HL-60/S4 treated with retinoic acid at 250 ng/mL for 4 days and 3 days (cell line): ENCODE results near the gene HOXD11.

Experiments used
- in situ Hi-C: fragments of 300-500 bp; cut with MboI; formaldehyde crosslinking; loops from 2 replicates; pipeline ENCODE4 v1.7.0; 2022; ENCODE audit warnings: low sequenced_read_pairs

HOXD11 gene

DNA sequence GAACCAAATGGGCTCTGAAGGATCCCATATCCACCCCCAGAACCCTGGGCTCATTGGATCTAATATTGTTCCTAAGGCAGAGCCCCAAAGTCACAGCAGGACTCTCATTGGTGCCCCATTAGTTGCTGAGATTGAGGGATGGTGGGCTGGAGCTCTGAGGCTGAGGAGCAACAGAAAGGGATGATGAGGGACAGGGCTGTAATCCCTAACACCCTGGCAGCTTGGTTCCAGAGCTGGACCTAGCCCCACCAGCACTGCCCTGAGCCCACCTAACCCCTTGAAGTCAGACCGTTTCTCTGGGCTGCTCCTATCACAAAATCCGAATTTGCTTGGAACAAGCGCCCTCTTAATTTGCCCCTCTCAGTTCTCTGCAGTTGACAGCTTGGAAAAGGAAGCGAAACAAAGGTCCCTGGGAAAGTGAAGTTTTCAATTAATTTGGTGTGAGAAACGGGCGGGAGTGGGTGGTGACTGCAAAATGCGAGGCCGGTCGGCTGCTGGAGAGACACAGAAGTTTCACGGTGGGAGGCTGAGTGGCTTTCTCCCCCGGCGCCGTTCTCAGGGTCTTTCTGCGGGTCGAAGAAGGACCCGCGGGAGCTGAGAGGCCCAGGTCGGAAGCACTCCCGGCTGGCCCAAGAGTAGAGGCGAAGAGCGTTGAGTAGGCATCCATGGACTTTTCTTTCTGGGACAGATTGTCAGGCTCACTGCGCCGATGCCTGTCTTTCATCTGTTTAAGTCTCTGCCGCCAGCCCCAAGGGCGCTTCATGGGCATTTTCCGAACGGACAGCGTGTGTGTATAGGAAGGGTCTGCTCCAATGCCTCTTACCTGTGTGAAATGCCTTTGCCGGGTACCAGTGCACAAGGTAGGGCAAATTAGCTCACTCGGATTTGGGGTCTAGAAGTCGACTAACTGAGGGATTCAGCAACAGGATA is 15.5 kb upstream of the HOXD11 start:
- in situ Hi-C loops, result loop anchor here (25.0 kb wide), 2 partner anchors 404 to 729 kb away; no protein-coding TSS in a partner anchor

DNA sequence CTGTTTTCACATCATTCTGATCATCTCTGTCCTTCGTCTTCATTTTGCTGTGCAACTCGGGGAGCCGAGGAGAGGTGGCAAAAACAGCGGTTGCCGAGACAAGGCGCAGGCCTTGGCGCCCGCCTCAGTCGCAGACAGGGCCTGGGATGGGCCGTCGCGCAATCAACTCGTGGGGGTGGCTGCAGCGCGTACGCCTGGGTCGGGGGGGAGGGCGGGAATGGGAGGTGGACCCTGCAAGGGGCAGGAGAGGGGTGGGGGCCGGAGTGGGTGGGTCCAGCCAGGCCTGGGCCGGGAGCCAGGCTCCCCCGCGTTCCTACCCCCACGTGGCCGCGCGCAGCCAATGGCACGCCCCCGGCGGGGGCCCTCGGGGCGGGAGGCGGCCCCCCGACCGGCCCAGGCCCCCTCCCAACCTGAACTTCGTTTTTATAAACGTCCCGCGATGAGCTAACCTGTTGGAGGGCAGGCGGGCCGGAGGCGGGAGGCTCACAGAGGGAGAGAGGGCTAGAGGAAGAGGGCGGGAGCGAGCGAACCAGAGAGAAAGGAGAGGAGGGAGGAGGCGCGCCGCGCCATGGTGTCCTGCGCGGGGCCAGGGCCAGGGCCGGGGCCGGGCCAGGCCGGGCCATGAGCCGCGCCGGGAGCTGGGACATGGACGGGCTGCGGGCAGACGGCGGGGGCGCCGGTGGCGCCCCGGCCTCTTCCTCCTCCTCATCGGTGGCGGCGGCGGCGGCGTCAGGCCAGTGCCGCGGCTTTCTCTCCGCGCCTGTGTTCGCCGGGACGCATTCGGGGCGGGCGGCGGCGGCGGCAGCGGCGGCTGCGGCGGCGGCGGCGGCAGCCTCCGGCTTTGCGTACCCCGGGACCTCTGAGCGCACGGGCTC is 14.6 kb upstream of the HOXD11 start, which contains the start of gene HOXD13:
Gene HOXD13 (plus strand): TSS at position 452 of the 875 bp plus-strand sequence. CDS start 170 bp downstream, at position 622.
- in situ Hi-C loops, result loop anchor here (25.0 kb wide), 2 partner anchors 405 to 730 kb away; no protein-coding TSS in a partner anchor

DNA sequence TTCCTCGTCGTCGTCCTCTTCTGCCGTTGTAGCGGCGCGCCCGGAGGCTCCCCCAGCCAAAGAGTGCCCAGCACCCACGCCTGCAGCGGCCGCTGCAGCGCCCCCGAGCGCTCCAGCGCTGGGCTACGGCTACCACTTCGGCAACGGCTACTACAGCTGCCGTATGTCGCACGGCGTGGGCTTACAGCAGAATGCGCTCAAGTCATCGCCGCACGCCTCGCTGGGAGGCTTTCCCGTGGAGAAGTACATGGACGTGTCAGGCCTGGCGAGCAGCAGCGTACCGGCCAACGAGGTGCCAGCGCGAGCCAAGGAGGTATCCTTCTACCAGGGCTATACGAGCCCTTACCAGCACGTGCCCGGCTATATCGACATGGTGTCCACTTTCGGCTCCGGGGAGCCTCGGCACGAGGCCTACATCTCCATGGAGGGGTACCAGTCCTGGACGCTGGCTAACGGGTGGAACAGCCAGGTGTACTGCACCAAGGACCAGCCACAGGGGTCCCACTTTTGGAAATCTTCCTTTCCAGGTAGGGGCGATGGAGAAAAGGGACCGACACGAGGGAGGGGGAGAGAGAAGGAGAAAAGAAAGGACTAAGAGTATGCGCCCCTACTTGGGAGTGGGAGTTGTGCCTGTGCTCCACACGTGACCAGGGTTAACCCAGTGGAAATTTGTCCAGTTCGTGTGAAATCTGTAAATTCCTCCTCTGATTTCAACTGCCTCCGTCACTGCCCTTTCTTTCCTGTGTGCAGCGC is 13.8 kb upstream of the HOXD11 start:
- in situ Hi-C loops, result loop anchor here (25.0 kb wide), 2 partner anchors 406 to 731 kb away; no protein-coding TSS in a partner anchor

DNA sequence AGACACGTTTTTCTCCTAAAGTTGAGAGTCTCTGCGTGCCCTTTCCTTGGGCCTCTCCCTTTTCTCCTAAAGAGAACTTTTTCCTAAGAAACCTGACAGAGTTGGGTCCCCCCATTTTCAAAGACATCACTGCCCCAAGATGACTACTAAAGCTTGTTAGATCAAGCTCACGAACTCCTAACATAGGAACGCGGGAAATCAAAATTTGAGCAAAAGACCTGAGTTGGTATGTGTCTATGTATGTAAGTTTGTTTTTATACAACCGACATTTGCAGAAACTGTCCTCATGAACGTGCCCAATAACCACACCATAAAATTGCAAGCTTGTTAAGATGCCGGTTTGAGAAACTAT is 13.2 kb upstream of the HOXD11 start:
- in situ Hi-C loops, result loop anchor here (25.0 kb wide), 2 partner anchors 407 to 732 kb away; no protein-coding TSS in a partner anchor

DNA sequence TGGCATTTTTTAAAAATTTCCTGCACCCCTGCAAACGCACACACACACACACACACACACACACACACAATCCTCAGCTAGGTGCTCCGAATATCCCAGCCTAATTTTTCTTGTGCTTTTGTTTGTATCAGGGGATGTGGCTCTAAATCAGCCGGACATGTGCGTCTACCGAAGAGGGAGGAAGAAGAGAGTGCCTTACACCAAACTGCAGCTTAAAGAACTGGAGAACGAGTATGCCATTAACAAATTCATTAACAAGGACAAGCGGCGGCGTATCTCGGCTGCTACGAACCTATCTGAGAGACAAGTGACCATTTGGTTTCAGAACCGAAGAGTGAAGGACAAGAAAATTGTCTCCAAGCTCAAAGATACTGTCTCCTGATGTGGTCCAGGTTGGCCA is 12.7 kb upstream of the HOXD11 start:
- in situ Hi-C loops, result loop anchor here (25.0 kb wide), 2 partner anchors 407 to 732 kb away; no protein-coding TSS in a partner anchor

DNA sequence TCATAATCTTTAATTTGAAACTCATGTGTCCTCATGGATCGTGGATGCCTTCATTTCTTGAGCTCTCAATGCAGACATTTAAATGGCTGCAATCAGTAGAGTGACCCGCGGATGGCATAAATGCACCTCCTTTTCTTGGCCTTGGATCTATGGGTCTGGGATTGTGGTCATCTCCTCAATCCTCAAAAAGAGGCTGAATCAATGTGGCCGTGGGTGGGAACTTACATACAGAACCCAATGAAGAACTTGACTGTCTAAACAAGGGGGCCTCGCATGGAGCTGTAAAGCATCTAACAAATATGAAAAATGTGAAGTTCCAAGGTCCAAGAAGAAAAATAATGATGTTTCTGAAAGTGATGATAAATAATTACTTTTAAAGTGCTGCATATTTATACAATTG is 11.7 kb upstream of the HOXD11 start:
- in situ Hi-C loops, result loop anchor here (25.0 kb wide), 2 partner anchors 408 to 733 kb away; no protein-coding TSS in a partner anchor

DNA sequence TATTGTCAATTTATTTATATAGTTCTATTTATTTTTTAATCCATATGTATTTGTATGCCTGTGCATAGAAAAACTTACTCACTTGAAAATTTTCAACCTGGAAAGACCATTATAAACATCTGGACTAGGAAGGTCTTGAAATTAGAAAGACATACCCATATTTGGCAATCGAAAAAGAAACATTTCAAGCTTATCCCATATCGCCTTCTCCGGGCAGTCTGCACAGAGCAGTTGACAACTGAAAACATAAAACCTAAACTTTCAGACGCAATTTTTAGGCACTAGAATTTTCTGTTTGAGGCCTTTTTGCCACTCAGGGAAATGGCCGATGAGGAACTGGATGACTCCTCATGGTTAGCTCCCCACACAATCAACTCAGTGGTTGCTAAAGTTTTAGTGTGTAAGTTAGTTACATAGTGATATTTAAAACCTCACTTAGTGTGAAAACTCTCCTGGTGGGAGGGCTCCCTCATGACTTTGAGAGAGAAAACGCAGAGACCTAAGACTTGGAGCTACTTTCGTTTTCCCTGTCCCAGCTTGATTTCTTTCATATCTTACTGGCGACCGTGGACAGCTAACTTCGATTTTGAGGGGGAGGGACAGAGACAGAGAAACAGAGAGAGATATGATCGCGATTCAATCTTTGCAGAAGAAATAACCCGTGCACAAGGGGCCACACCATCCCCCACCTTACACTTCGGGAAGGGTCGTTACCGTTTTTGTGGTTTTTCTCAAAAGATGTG is 10.7 kb upstream of the HOXD11 start:
- in situ Hi-C loops, result loop anchor here (25.0 kb wide), 2 partner anchors 409 to 734 kb away; no protein-coding TSS in a partner anchor

DNA sequence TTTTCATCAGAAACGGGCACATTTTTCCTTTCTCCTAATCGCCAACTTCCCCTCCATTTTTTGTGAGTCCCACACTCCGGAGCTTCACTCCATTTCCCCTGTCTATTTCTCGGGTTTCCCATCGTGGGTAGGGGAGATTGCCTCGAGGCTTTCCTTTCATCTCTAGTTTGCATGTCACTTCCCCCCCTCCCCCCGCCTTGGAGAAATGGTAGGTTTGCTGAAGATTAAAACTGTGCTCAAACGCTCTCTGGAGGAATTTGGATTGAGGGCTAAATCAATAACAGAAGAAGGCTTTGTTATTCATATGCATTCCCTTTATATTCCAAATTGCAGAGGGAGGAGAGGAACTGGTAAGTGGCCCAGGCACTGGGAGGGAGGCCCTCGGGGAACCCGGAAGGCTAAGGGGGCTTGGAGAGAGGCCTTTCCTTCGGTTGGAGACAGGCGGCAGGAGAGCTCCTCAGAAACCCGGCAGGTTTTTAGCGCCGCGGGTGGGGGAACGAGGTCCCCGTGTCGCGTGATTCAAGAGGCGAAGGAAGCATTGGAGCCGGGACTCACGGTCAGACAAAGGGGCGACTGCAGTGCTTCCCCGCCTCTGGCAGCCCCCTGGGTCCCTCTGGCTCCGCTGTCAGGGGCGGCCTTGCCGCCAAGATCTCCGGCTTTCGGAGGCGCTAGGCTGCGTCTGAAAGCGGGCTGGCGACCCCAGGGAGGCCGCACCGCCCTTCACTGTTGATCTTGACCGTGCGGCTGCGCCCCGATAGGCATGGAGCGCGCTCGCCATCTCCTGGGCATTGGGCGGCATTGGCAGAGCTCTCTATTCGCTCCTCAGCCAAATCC is 9.9 kb upstream of the HOXD11 start:
- in situ Hi-C loops, result loop anchor here (25.0 kb wide), 2 partner anchors 410 to 735 kb away; no protein-coding TSS in a partner anchor

DNA sequence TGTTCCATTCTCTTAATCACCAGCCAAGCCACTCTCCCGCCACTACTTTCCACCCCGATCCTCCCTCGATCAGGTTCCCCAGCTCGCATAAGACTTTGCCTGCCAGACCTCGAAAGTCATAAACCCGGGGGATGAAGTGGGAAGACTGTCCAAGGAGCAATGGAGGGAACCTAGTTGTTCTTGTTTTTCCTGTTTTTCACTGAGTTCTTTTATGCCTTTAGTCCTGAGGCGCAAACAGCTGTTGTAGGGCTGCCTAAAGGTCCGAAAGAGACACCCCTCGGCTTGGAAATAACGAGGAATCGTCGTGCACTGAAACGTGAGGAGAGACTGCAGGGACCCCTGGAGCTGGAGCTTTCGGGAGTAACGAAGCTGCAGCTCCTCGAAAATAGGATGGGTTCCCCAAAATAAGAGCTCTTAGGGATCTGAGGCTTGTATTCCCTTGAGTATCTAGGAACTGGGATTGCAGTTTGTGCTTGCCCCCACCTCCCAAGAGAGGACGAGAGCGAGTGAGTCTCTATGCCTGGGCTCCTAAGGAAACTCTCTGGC is 9.2 kb upstream of the HOXD11 start:
- in situ Hi-C loops, result loop anchor here (25.0 kb wide), 2 partner anchors 411 to 736 kb away; no protein-coding TSS in a partner anchor

DNA sequence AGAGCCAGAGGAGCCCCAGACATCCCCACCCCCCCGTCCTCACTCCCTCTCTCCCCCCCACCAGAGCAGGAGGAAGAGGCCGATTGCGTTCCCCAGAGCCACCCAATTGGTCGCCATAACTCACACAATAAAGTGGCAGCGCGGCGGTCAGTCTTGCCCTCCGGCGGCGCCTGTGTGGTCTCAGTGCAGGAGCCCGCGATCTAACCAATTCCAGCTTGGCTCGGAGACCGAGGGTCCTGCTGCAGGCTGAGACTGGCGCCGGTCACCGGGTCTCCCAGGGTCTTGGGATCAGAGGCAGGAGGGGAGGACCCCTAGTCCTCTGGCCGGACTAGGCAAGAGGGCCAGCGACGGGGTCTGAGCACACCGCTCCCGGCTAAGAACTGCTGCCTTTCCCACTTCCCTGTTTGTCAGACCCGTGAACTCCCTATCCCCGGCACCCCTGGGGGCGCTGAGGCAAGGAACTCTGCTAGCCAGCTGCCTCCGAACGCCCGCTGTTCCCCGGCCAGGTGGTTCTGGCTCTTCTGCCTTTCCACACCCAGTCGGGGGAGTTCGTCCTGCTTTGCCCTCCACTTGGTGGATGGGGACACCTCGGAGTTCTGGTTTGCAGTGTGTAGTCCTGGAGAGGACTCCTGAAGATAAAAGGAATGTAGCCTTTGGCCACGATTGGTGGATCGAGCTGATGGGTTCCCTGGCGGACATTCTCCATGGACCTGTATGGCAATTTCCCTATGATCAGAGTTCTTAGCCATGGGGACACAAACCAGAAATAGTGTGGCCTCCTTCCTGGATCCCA is 8.5 kb upstream of the HOXD11 start:
- in situ Hi-C loops, result loop anchor here (25.0 kb wide), 2 partner anchors 411 to 736 kb away; no protein-coding TSS in a partner anchor

DNA sequence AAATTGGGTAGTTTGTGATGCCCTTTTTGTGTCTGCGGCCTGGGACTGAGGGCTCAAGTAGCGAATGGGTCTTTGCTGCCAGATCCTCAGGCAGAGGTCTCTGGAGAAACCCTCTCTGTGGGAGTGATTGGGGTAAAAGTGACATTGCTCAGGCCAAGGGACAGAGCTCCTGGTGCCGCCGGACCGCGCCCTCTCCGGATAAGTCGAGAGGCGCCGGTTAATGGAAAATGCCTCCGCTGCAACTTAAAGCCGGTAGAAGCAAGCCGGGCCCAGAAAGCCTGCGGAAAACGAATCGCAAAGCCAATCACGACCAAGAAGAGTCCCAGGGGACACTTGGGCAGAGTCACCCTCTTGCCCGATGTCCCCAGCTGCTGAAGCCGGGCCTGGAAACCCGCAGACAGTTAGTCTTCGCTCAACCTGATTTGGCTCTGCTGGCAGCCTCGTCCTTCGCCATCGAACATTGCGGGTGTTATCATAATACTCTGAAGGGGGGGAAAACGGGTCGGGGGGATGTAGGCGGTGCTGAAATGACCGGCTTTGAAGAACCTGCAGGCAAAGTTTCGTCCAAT is 7.8 kb upstream of the HOXD11 start:
- in situ Hi-C loops, result loop anchor here (25.0 kb wide), 2 partner anchors 412 to 737 kb away; no protein-coding TSS in a partner anchor

DNA sequence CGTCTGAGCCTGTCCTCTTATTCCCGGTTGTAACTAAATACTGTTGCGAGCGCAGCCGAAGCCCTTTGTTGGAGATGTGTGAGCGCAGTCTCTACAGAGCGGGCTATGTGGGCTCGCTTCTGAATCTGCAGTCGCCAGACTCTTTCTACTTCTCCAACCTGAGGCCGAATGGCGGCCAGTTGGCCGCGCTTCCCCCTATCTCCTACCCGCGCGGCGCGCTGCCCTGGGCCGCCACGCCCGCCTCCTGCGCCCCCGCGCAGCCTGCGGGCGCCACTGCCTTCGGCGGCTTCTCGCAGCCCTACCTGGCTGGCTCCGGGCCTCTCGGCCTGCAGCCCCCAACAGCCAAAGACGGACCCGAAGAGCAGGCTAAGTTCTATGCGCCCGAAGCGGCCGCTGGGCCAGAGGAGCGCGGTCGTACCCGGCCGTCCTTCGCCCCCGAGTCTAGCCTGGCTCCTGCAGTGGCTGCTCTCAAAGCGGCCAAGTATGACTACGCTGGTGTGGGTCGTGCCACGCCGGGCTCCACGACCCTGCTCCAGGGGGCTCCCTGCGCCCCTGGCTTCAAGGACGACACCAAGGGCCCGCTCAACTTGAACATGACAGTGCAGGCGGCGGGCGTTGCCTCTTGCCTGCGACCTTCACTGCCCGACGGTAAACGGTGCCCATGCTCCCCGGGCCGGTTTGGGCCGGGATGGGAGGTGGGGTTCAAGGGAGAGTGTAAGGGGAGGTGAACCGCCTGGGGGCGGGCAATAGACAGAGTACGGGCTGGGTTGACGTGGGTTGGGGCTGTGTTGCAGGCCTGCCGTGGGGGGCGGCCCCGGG is 7.1 kb upstream of the HOXD11 start, which contains the start of gene HOXD12:
Gene HOXD12 (plus strand): TSS at position 68 of the 819 bp plus-strand sequence. CDS start 7 bp downstream, at position 75.
- in situ Hi-C loops, result loop anchor here (25.0 kb wide), 3 partner anchors 413 to 1212 kb away; no protein-coding TSS in a partner anchor

DNA sequence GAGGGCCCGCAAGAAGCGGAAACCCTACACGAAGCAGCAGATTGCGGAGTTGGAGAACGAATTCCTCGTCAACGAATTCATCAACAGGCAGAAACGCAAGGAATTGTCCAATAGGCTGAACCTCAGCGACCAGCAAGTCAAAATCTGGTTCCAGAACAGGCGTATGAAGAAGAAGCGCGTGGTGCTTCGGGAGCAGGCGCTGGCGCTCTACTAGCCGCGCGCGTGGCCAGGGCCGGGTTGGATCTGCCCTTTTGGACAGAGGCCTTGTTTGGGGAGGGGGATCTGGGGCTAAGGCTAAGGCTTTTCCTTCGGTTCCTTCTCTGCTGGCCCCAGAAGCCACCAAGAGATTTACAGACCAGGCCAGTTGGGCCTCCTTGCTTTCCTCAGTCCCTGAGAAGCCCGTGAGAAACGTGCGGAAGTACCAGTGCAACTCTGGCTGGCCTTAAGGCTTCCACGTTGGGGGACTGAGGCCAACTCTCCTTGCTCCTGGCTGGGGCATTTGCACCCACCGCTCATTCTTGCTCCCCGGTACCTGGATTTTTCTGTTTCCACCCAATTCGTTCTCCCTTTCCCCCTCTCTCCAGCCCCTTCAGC is 6.4 kb upstream of the HOXD11 start:
- in situ Hi-C loops, result loop anchor here (25.0 kb wide), 1 partner anchor 1212 kb away; no protein-coding TSS in a partner anchor

DNA sequence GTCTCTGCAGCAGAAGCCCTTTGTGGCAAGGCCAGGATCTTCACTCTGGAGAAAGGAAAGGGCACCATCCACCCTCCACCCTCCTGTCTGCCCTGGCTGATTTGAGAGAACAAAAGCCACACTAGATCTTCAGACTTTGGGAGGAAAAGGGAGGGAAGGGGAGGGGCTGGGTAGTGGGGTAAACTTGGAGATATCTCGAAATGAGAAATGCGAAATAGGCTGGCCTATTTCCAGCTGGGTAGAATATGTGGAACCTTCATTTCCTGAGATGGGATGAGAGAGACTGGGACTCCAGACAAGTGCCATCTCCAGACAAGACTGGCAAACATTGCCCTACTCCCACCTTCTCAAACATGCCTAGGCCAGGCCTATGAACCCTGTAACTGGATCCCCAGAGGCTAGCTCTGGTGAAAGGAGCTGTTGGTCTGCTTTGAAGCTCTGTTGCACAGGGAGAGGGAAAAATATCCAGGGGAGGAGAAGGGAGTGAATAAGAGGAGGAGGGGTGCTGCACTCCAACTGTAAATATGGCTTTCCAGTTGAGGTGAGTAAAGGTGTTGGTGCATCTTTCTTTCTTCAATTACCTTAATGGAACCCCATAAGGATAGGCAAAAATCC is 5.8 kb upstream of the HOXD11 start:
- in situ Hi-C loops, result loop anchor here (25.0 kb wide), 1 partner anchor 1211 kb away; no protein-coding TSS in a partner anchor

DNA sequence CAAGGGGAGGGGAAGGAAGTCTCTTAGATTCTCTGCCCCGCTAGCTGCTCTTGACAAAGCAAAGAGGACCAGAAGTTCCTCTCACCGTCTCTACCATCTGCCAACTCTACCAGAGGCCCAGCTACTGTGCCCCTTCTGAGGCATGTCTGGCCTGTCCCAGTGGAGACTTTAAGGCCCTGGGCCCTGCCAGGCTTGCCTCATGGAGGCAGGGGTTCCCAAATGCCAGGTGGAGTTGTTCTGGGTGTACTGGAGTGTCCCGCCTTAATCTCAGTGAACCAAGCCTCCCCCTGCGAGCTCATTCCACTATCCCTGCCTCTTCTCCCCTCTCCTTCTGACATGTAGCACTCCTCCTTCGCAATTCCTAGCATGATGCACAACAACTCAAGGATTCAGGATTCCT is 5.2 kb upstream of the HOXD11 start:
- in situ Hi-C loops, result loop anchor here (25.0 kb wide), 1 partner anchor 1210 kb away; no protein-coding TSS in a partner anchor
